ENCODE data around the gene COQ8A.
"Not testable (repeated sequence)": the region's sequence is repeated elsewhere in the genome, so short reads cannot be mapped to it uniquely, and the experiment has no call there.

Gene COQ8A

DNA sequence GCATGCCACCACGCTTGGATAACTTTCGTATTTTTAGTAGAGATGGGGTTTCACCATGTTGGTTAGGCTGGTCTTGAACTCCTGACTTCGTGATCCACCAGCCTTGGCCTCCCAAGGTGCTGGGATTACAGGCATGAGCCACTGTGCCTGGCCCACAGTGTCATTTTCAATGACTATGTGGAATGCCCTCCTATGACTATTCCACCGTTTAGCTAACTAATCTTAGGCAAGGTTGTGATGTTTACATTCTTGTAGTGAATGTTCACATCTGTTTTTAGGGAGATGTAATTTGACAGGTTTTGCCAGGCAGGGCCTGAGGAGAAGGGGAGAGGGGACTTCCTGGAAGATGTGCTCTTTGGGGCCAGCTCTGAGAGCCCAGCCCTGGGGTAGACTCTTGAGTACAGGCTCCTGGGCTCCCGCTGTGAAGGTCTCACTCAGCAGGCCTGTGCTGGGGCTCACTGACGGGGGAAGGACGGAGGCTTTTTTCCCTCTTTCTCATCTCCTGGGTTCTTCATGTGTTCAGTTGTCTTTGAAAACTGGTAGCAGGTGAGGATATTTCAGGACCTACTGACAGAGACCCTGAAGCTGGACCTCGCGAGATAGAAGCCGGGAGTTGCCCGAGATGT is 13.2 kb downstream of the COQ8A start:
- DNase-seq: no peak

DNA sequence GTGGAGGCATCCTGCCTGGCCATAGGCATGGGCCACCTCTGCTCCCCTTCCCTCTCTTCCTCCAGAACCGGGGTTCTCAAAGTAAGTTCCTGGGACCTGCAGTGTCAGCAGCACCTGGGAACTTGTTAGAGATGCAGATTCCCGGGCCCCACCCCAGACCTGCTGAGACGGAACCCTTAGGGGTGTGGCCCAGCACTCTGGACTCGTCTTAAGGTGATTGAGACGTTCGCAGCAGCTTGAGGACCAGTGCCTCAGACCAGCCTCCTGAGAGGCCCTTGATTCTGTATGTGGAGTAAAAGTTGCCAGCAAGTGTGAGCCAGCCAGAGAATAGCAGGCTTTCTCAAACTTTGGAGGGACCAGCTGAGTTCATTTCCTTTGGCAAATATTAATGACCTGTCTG is 14.2 kb downstream of the COQ8A start:
- DNase-seq: no peak

DNA sequence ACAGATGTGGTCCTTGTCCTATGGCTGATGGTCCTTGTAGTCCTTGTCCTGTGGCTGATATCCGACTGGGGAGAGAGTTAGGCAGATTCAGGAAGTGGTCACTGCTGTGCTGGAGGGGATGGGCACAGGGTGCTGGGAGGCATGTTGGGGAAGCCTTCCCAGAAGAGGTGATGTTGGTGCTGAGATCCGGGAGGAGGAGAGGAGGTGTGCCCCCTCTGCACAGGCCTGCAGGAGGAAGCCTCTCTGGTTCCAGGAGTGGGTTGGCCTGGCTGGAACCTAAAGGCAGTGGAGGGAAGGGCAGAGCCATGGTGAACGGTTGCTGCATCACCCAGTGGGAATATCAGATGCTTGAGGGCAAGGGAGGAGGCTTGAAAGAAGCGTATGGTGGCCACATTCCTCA is 14.7 kb downstream of the COQ8A start:
- DNase-seq: no peak

DNA sequence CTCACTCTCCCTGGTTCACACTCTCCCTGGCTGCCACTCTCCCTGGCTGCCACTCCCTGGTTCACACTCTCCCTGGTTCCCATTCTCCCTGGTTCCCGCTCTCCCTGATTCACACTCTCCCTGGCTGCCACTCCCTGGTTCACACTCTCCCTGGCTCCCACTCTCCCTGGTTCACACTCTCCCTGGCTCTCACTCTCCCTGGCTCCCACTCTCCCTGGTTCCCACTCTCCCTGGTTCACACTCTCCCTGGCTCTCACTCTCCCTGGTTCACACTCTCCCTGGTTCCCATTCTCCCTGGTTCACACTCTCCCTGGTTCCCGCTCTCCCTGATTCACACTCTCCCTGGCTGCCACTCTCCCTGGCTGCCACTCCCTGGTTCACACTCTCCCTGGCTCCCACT is 15.8 kb downstream of the COQ8A start:
- not testable (repeated sequence) for DNase-seq

DNA sequence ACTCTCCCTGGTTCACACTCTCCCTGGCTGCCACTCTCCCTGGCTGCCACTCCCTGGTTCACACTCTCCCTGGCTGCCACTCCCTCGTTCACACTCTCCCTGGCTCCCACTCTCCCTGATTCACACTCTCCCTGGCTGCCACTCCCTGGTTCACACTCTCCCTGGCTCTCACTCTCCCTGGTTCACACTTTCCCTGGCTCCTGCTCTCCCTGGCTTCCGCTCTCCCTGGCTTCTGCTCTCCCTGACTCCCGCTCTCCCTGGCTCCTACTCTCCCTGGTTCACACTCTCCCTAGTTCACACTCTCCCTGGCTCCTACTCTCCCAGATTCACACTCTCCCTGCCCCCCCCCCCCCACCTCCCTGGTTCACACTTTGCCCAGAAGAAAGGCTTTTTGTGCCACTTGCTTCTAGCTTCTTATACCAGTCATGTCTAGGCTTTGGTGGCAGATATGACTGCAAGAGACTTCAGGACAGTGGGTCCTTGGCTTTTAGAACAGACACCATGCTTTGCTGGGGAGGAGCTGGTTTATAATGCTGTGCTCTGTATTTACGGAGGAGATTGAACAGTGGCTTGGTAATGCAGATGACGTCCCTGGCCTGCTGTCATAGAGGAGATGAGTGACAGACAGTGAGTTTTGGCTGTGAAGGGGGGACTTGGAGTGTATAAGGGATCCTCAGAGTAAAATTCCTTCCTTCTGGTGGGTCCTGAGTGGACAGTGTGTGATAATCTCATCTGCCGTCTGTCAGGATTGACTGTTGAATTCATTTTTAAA is 17.0 kb downstream of the COQ8A start:
- DNase-seq: no peak

DNA sequence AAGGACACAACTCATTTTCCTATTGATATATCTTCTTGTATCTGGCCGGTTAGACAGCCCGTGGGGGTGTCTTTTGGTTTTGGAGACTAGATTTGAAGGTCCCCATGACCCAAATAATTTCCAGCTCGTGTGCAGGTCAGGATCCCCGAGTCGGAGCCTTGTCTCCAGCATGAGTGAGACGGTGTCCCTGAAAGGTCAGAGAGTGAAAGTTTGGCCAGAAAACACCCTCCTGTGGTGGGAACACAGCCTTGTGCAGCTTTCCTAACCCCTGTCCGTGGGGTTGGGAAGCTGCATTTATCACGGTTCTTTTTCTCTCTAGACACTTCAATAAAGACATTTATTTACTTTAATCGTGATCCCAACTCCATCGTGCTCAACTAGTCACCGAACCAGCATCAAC is 17.6 kb downstream of the COQ8A start:
- no peak for DNase-seq

DNA sequence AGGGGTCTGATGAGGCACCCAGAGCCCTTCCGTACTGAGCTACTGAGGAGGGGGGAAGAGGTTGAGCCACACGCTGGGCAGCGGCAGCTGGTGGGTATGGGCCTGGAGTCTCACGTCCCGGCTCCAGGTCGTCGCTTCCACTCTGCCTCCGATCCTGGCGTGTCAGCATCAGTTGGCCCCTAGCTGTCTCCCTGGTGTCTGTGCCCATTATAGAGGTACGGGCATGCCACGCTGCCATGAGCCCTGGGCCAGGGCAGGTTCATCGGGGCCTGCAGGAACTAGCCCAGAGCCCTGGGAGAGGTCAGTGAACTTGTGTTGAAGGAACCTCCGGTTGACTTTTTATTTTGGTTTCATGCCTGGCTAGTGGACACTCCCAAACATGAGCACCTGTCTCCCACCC is 18.2 kb downstream of the COQ8A start:
- no peak for DNase-seq

DNA sequence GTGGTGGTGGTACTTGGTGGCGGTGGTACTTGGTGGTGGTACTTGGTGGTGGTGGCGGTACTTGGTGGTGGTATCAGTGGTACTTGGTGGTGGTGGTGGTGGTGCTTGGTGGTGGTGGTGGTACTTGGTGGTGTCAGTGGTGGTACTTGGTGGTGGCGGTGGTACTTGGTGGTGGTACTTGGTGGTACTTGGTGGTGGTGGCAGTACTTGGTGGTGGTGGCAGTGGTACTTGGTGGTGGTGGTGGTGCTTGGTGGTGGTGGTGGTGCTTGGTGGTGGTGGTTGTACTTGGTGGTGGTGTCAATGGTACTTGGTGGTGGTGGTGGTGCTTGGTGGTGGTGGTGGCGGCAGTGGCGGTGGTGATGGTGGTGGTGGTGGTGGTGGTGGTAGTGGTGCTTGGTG is 20.2 kb downstream of the COQ8A start:
- no peak for DNase-seq

DNA sequence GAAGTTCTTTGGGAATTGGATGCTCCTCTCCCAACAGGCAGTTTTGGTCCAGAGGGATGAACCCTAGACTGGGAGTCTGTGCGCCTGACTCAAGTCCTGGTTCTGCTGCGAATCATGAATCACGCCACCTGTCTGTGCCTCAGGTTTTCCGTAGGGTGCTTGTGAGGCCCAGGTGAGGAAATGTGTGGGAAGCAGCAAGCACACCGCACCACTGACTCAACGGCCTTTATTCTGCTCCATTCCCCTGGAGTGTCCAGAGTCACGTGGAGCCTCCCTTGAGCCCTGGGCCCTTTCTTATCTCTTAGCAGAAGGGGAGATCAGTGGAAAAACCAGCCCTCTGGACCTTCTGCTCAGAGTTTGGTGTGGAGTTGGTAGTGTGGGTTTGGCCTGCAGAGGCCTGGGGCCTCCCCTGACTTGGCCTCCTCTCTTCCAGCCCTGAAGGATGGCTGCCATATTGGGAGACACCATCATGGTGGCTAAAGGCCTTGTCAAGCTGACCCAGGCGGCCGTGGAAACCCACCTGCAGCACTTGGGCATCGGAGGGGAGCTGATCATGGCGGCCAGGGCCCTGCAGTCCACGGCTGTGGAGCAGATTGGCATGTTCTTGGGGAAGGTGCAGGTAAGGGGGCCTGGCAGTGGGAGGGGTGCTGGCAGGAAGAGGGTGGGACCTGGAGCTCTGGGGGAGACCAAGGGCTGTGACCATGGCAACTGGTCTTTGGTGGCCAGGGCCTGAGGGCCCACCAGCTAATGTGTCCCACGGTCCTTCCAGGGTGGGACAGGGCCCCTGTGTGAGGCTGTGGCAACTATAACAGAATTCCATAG is 21.1 kb downstream of the COQ8A start:
- DNase-seq: no peak

DNA sequence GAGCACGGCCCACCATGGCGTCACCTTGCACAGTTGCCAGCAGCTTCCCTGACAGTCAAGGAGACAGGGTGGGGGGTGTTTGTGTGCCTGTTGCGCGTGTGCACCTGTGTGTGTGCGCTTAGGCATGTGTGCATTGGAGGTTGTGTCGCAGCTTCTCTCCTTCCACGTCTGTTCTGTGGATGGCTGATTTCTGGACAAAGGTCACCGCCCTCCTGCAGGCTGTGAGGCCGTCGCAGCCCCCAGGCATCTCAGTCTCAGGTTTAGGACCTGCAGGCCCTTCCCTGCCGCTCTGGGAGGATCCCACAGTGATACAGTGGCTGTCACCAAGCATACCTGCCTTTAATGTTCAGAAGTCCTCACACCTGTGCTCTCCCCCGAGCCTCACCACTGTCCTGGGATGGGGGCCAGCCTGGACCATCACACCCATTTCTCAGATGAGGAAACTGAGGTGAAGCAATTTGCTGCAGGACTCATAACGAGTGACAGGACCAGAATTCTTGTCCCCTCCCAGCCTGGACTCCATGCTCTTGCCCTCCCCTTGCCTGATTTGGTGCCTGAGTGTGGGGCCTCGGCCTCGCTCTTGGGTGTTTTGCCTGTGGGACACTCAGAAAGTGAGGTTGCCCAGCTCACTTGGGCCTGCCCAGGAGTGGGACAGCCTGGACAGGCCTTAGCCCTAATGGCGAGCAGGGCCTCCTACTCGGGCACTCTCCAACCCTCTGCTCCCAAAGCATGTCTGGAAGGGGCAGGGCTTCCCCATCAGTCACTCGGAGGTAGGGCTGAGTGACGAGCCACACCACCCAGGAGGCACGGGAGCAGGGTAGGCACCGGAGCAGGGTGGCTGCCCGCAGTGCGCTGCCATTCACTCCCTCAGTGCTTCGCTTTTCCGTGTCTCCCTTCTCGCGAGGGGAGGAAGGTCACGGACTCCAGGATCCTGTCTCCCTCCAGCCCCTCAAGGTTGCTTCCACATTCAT is 22.6 kb downstream of the COQ8A start:
- DNase-seq: no peak

DNA sequence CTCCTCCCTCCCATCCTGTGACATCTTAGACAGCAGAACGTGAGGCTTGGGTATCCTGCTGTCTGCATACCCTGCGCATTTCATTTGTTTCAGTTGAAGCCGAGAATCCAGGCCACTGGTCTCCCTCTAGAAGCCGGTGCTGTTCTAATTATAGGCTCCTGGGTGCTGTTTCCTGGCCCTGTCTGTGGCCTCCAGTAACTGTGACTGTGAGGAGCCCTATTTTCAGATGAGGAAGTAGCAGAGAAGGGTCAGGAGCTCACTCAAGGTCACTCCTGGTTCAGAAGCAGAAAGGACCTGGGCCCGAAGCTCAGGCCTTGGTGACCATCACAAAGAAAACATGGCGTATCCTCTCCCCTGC is 24.0 kb downstream of the COQ8A start:
- DNase-seq: no peak

DNA sequence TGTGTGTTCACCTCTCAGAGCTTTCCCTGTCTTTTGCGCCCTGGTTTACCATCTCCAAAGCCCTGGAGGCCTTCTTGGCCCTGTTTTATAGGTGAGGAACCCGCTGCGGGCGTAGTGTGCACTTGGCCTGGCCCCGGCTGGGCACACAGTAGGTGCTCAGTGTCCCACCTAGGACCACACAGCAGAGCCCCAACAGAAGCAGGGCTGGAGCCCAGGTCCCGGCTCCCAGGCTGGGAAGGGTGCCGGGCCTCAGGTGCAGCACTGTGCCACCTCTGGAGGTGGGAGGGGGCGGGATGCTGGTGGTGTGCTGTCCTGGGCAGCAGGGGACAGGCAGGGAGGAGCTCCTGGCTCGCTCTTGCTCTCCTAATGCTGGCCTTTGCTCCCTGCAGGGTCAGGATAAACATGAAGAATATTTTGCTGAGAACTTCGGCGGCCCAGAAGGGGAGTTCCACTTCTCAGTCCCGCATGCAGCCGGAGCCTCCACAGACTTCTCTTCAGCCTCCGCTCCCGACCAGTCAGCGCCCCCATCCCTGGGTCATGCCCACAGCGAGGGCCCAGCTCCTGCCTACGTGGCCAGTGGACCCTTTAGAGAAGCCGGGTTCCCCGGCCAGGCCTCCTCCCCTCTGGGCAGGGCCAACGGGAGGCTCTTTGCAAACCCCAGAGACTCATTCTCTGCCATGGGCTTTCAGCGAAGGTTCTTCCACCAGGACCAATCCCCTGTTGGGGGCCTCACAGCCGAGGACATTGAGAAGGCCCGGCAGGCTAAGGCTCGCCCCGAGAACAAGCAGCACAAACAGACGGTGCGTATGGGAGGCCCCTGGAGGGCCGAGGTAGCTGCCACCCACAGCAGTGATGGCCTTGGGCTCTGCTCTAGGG is 24.8 kb downstream of the COQ8A start:
- no peak for DNase-seq

DNA sequence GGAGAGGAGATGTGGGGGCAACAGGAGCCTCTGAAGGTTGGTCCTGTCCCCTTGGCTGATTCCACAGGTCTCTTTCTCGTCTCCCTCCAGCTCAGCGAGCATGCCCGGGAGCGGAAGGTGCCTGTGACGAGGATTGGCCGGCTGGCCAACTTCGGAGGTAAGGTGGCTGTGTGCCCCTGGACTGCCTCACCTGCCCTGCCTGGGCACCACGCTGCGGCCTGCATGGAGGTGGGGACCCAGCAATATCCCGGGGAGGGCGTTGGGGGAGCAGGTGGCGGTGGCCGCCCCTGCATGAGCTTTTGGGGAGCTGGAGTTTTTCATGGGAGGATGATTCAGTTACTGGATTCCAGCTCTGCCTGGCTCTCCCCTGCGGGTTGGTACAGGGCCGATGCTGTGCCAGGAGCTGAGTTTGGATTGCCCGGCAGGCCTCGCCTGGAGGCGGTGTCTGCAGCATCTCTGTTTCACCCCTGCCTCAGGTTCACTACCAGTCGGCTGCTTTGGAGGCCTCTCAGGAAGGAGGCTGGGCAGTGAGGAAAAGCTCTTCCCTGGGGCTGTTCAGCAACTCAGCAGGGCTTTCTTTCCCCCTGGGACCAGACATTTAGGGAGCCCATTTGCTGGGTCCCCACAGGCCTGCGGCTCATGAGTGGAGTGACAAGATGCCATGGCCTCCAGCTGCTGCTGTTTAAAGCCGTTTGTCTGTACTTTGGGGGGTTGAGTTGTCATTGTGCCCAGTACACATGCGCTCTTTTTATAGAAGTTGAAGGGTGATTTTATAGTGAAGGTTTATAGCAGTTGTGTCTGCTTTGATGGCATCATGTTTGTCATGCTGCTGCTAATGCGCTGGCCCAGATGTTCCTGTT is 25.7 kb downstream of the COQ8A start:
- no peak for DNase-seq

DNA sequence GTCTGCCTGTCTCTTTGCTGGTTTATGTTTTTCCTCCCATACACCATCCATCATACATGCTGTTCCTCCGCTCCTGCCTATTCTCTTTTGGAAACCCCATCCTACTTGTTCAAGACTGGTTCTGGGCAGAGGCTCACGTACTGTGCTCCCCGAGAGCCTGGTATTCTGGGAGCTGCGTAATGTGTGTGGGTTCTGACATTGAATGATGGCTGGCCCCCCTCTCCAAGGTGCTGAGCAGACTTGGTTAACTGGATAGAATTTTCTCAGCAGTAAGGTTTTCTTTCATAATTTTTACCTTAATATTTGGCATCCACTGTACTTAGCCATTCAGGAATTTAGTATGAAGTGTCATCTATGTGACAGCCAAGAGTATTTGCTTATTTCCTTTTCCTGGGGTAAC is 26.6 kb downstream of the COQ8A start:
- no peak for DNase-seq

DNA sequence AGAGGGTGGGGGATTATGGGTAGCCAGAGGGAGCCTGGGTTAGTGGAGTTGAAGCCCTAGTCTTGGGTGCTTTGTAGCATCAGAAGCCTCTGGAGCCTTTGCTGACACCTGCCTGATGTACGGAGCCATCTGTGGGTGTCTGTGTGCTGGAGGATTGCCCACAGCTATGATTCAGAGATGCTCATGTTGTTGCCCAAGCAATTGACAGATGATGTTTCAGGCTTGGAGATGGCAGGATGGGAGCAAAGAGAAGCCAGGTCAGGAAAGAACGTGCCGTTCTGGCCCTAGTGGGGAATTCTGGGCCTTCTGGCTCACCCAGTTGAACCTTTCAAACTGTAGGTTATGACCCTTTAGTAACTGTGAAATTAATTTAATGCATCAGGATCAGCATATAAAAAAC is 27.6 kb downstream of the COQ8A start:
- DNase-seq: no peak

DNA sequence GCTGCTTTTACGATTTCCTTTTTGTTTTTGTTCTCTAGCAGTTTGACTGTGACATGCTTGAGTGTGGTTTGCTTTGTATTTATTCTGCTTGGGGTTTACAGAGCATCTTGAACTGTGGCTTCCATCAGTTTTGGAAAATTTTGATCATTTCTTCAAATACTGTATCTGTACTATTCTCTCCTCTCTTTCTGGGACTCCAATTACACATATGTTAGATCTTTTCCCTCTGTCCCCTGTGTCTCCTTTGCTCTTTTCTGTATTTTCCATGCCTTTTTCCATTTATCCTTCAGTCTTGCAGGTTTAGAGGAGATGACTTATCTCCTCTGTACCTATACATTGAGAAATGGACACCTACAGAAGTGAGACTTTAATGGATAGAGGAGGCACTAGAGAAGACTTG is 31.7 kb downstream of the COQ8A start:
- DNase-seq: no peak

DNA sequence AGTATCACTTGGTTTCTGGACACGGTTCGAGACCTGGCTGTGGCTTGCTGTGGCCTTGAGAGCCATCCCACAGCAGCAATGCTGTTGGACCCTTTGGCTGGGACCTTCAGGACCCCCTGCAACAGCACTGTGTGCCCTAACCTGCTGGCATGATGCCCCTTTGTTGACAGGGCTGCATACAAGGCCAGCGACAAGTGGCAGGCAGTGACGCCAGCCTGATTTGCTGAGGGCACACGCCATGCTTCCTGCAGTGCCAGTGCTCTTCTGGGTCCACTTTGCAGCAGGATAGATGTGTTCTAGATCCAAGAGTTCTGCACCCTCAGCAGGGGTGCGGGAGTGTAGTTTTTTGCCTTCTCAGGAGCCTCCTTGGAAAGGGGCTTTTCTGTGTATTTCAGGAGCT is 32.8 kb downstream of the COQ8A start:
- no peak for DNase-seq

DNA sequence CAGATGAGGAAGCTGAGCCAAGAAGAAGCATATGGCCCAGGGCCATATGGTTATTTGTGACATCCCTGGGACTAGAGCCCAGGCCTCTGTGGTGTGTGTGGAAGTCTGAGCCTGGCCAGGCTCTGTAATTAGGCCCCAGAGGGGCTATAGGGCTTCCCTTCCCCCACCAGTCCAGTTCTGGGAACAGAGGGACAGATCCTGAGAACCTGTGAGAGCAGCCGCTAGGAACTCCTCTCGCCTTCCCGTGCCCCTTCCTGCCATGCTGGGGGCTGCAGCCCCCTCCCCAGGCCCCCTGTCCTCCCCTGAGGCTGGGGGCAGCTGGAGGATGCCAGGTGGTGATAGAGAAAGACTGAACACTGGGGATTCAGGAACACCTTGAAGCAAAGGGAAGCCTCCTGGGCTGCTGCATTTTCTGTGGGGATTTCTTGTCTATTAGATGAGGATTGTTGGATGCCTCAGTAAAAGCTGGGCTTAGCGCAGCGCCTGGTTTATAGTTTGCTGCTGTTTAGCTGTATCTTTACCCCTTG is 33.3 kb downstream of the COQ8A start:
- no peak for DNase-seq

DNA sequence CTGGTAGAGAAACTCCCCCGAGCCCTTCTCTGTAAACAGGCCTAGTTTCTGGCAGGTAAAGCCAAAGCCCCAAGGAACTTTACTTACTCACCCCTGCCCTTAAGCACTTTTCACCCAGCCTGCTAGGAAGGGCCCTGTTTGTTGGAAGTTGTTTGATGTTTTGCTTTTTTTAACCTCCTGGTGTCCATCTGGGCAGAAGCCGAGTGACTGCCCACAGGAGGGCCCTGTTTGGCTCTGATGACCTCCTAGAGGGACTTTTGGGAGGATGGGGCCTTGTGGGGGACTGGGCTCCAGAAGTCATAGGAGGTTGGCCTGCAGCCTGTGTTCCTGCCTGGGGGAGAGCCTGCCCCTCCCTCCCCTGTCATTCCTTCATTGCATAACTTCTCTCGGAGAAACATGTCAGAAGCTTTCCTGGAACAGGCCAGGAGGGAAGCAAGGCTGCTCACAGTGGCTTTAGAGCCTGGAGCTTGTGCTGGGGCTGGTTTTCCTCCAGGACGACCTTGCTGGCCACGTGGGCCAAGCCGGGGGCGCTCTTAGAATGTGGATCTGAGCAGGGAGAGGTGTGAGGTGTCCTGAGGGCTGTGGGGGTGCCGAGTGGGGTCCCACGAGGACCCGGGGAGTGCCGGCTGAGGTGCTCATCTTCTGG is 33.9 kb downstream of the COQ8A start:
- no peak for DNase-seq

Measured in NCI-H510A (cell line).